Osteoblast (primary cell): ENCODE measurements around the gene CXADR. TPM values are rescaled to one million over a fixed set of nuclear protein-coding genes. Genes with fewer than 3 reads are reported as not detected.

ENCODE experiments used
- DNase-seq: peaks from one replicate; pipeline ENCODE4 v3.0.0; 2011; ENCODE audit warnings: low spot score, mixed read lengths; ENCODE audit not compliant: insufficient read length; ENCODE audit errors: missing footprints
- H2AFZ ChIP-seq: 2 replicates; pipeline ENCODE4 v1.6.0; 2011; ENCODE audit warnings: mild to moderate bottlenecking, low read length
- H3K27ac ChIP-seq: 2 replicates; pipeline ENCODE4 v1.5.1; 2011; ENCODE audit warnings: mild to moderate bottlenecking, low read depth, low read length, moderate library complexity
- H3K27me3 ChIP-seq: 2 replicates; pipeline ENCODE4 v1.6.0; 2012; ENCODE audit warnings: mild to moderate bottlenecking, control low read depth, inconsistent platforms, low read length, moderate library complexity; ENCODE audit not compliant: insufficient read depth
- H3K36me3 ChIP-seq: 2 replicates; pipeline ENCODE4 v1.5.1; 2011; ENCODE audit warnings: mild to moderate bottlenecking, low read length, control low read depth, moderate library complexity; ENCODE audit not compliant: insufficient read depth
- H3K4me1 ChIP-seq: 2 replicates; pipeline ENCODE4 v1.5.1; 2011; ENCODE audit warnings: mild to moderate bottlenecking, low read length, control low read depth, moderate library complexity; ENCODE audit not compliant: insufficient read depth
- H3K4me2 ChIP-seq: 2 replicates; pipeline ENCODE4 v1.6.0; 2011; ENCODE audit warnings: mild to moderate bottlenecking, low read length; ENCODE audit not compliant: insufficient read depth
- H3K4me3 ChIP-seq: fragments of 200-600 bp; sonication (generic); 3 replicates; pipeline ENCODE4 v1.5.1; 2012; ENCODE audit warnings: mild to moderate bottlenecking, low read length, inconsistent platforms; ENCODE audit not compliant: insufficient read depth
- H3K79me2 ChIP-seq: 2 replicates; pipeline ENCODE4 v1.6.0; 2012; ENCODE audit warnings: mild to moderate bottlenecking, low read length, control low read depth, inconsistent platforms; ENCODE audit not compliant: insufficient read depth
- H3K9me3 ChIP-seq: 2 replicates; pipeline ENCODE4 v1.5.1; 2011; ENCODE audit warnings: low read depth, low read length, control low read depth
- H4K20me1 ChIP-seq: 2 replicates; pipeline ENCODE4 v1.6.0; 2012; ENCODE audit warnings: mild to moderate bottlenecking, low read length, control low read depth; ENCODE audit not compliant: insufficient read depth
- CTCF ChIP-seq: IDR thresholded peaks from 2 replicates; pipeline ENCODE4 v1.5.1; 2011; ENCODE audit warnings: mild to moderate bottlenecking, low read depth, low read length, moderate library complexity; ENCODE audit errors: extremely low read depth
- total RNA-seq: library from RNA; depleted of rRNA; stranded (reverse); fragments of >200 nt; gene quantifications from 2 replicates; pipeline ENCODE4 v1.2.3, GENCODE V29; 2012

Gene CXADR
- total RNA-seq, 1 donor, result 0.36 TPM

GRCh38 chr21:17609681-17610080, 96.8 kb downstream of the CXADR start:
- DNase-seq, result no peak
- Histone ChIP-seq H3K27me3 (no peaks in the 10 kb centered on the region), H2AFZ (no peak overlapping the region), H3K4me2 (peak overlapping the region; percentile 94), H3K9me3 (no peaks in the 10 kb centered on the region), H3K36me3 (peaks cover 17% of the 10 kb centered on the region), H3K4me3 (no peak overlapping the region), H3K4me1 (peaks cover 26% of the 10 kb centered on the region), H4K20me1 (no peaks in the 10 kb centered on the region), H3K27ac (peak overlapping the region; percentile 97), H3K79me2 (peaks cover 67% of the 10 kb centered on the region)
- TF ChIP-seq CTCF, result no peak

DNA sequence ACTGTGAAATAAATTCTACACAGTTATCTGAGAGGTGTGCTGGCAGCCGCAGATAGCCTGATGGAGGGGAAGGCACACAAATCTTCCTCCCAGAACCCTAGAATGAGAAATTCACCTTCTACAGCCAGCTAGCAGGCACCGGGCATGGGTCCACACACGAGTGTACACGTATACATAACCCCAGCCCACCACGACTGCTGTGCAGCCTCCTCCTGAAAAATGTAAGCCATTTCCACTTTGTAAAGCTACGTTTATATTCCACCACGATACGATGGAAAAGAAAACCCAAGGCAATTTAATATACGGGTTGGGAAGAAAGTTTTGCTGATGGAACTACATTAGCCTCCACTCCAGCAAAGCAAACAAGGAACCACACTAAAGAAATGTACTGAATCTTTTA, 98.1 kb downstream of the CXADR start:
- Histone ChIP-seq H3K4me3 (peak overlapping the region; percentile 81), H4K20me1 (no peaks in the 10 kb centered on the region), H3K27me3 (no peaks in the 10 kb centered on the region), H3K4me2 (peak overlapping the region; percentile 94), H2AFZ (peak overlapping the region; percentile 84), H3K9me3 (no peaks in the 10 kb centered on the region), H3K36me3 (peaks cover 10% of the 10 kb centered on the region), H3K4me1 (peaks cover 26% of the 10 kb centered on the region), H3K27ac (peak overlapping the region; percentile 97), H3K79me2 (peaks cover 58% of the 10 kb centered on the region)
- TF ChIP-seq CTCF, result no peak
- peak; percentile 75 for DNase-seq

GRCh38 chr21:17611414-17612022, 98.7 kb downstream of the CXADR start:
- H3K27me3 ChIP-seq, result no peaks in the 10 kb centered on the region
- no peaks in the 10 kb centered on the region for H3K9me3 ChIP-seq
- TF ChIP-seq CTCF, result no peak
- H3K4me1 ChIP-seq, result peaks cover 26% of the 10 kb centered on the region
- H3K36me3 ChIP-seq, result peaks cover 10% of the 10 kb centered on the region
- H2AFZ ChIP-seq, result peak overlapping the region; percentile 84
- H3K4me2 ChIP-seq, result peak overlapping the region; percentile 94
- peak; percentile 96 for DNase-seq
- peak overlapping the region; percentile 97 for H3K27ac ChIP-seq
- H4K20me1 ChIP-seq, result no peaks in the 10 kb centered on the region
- H3K4me3 ChIP-seq, result peak overlapping the region; percentile 81
- H3K79me2 ChIP-seq, result peaks cover 53% of the 10 kb centered on the region

DNA sequence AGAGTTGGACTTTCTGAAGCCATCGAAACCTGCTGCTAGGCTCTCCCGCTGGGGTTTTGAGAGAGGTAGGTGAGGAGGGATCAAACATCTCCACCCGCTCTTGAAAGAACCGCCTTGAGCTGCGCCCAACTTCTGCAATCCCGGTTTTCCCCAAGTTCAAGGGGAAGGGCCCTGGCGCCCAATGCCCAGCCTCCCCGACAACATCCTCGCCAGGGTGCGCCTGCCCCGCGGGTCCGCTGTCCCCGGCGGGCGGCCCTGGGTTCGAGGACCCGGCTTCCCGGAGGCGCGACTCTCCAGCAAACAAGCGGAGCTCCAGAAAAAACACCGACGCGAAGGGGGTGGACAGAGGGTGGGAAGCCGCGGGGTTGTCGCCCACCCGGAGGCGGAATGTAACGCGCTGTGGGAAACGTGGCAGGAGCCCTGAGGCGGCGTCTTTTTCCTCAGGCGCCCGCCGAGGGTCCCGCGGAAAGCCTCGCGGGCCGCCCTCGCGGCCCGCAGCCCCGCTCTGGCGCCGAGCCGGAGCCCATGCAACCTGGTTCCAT, 99.3 kb downstream of the CXADR start:
- TF ChIP-seq CTCF, result no peak
- Histone ChIP-seq H2AFZ (peak overlapping the region; percentile 84), H3K79me2 (peaks cover 48% of the 10 kb centered on the region), H3K4me1 (peaks cover 24% of the 10 kb centered on the region), H3K4me3 (peak overlapping the region; percentile 81), H3K27ac (peak overlapping the region; percentile 97), H4K20me1 (no peaks in the 10 kb centered on the region), H3K4me2 (peak overlapping the region; percentile 94), H3K9me3 (no peaks in the 10 kb centered on the region), H3K36me3 (peaks cover 10% of the 10 kb centered on the region), H3K27me3 (no peaks in the 10 kb centered on the region)
- peak; percentile 84 for DNase-seq
